GM21447 (cell line): Measurements from ENCODE around the gene ADGRL2.

Experiments used
- ATAC-seq: cut with Tn5 transposase; IDR thresholded peaks from one replicate; pipeline ENCODE4 v1.9.1; 2021; ENCODE audit not compliant: unreplicated experiment

The ADGRL2 gene

DNA sequence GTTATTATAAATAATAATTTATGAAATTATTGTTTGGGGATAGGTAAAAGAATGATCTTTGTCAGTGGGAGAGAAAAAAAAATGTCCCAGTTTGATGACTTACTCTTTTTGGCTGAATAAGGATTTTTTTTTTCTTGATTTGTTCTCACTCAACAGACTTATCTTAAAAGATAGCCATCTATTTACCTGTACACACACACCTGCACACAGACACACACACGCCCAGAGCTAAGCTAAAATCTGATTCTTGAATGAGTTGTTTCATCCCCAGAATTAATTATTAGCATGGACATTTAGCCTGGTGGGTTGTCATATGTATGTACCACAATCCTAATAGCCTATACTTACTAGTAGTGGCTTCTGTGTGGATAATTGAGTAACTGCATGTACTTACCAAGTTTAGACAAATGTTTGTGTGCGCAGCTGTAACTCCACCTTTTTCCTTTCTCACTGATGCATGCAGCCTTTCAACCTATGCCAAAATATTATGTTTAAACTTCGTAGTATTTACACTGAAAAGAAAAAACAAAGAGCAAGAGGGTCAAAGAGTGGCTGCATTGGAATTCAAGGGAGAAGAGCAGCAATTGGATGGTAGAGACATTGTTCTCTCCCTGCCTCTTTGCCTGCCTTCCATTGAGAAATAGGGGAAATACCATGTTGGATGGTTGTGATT, 174.3 kb downstream of the ADGRL2 start:
- ATAC-seq, result no peak

DNA sequence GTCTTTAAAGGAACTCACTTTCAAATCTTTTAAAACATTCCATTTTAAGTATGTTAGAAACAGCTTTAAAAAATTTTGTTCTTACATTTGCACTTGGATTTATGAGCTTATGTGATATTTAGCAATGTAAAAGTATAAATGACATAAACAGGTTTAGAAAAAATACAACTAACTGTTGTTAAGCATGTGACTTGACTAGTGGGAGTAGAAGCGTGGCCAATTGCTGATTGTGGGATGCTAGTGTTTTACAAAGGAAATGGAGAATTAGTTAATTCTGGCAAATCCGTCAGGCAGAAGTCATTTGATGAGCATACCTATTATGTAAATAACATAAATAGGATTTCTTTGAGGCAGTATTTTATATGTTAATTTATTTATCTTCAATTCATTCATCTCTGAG, 175.8 kb downstream of the ADGRL2 start:
- no peak for ATAC-seq

DNA sequence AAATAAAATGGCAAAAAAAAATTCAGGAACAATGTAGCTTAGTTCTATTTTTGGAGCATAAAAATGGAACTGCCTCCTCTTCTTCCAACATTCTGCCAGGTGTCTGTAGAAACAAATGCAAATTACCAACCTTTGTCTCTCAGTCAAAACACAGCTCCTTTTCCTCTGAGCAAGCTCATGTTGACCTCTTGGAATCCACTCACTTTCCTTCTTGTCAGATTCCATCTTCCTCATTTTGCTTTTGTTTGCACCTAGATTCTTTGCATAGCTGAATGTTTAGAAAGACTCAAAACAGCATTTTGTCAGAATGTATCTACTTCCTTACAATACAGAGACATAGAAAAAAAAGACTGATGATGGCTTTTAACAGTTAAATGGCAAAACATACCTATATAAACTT, 178.2 kb downstream of the ADGRL2 start:
- no peak for ATAC-seq

DNA sequence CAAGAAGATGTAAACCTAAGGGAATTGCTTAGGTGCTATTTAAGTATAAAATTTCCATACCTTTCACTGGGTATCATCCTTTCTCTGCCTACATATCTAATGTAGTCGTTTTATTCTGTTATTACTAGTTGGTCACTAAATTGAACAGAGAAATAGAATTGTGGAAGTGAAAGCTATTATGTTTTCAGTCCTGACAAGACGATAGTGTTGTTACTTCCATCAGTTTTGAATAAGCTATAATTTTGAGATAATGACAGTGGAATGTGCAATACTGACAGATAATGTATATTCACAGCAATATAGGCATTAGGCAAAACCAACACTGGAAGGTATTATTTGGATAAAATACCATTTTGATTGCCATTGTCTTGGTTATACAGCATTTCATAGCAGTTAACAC, 181.8 kb downstream of the ADGRL2 start:
- ATAC-seq, result no peak

DNA sequence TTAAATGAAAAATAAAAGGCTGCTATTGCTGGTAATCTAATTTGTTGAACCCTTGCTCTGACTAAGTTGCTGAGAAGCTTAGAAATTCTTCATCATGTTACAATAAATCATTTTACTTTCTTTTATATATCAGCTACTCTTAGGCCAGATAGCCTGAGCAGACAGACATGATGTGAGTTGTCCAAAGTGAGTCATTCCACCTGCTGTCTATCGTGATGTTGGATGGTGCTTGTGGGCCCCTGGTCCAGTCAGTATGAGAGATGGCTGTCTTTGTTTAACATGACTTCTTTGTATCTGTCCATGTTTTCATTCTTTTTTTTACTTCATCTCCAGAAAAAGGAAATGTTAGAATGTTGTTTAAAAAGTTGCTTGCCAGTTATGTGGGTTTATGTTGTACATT, 188.8 kb downstream of the ADGRL2 start:
- no peak for ATAC-seq

DNA sequence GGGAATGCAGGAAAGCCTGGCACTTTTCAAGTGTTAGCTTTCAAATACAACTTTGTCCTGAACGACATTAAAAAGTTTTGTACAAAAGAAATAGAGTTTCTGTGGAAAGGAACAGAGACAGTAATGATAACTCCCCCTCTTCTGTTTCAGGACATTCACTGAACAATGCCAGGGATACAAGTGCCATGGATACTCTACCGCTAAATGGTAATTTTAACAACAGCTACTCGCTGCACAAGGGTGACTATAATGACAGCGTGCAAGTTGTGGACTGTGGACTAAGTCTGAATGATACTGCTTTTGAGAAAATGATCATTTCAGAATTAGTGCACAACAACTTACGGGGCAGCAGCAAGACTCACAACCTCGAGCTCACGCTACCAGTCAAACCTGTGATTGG, 189.5 kb downstream of the ADGRL2 start:
- ATAC-seq, result no peak

DNA sequence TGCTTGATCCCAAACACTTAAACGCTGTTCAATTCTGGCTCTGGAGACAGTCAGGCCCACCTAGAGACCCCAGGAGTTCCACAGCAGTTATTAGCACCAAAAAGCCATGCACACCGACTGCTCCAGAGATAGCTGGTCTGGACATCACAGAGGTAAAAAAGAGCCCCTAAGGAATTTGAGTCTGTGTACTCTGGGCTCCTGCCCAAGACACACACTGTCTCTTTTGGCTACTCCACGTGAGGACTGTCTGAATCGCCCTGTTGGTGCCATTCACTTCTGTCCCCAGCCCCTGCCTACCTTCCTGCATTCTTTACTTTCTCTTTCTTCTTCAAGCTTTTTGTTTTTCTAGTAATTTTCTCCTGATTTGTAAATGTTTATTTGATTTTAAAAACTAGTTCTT, 197.4 kb downstream of the ADGRL2 start:
- no peak for ATAC-seq

DNA sequence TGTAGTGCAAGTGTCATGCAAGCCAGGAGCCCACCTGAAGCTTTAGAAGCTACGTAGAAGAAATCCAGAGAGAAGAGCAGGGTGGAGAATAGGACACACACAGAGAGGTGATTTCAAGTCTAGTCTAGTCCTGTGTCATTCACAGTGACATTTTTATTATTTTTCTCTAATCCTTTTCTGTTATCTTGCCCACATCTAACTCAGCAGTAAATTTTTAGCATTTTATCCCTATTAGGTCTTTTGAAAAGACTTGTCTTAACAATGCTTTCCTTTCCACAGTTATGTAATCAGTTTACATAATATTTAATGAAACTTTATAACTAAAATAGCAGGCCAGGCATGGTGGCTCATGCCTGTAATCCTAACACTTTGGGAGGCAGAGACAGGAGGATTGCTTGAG, 198.6 kb downstream of the ADGRL2 start:
- ATAC-seq, result no peak

DNA sequence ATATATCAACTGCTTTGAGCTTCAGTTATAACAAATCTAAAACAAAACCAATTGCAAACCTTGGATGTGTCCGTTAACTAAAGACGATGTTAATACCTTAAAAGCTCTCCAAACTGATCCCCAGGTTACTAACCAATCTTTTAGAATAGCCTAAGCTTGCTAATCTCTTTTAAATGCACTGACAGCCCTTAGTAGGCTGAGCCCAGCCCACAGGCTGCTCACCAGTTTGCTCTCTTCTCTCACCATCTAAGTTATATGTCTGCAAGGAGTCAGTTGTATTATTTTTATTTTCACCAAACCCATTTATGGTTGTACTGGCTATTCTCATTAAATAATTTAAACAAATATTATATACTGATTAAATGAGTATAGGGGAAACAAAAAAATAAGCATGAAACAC, 199.5 kb downstream of the ADGRL2 start:
- ATAC-seq, result no peak

DNA sequence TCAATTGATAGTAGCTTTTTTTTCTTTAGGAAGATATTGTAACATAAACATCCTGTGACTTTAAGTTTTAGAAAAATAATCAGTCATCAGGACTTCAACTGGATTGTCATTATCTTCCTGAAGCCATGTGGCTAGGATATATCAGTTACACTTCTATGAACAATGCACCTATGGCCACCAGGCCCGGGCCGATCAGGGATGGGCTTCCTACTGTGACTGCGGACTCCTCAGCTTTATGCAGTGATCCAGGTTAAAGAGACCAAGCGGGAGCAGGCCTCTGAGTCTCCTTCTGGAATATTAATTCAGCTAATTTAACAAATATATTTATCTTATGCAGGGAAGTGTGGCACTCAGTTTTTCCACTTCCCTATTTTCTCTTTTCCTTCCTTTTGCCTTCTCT, 200.6 kb downstream of the ADGRL2 start:
- ATAC-seq, result no peak

DNA sequence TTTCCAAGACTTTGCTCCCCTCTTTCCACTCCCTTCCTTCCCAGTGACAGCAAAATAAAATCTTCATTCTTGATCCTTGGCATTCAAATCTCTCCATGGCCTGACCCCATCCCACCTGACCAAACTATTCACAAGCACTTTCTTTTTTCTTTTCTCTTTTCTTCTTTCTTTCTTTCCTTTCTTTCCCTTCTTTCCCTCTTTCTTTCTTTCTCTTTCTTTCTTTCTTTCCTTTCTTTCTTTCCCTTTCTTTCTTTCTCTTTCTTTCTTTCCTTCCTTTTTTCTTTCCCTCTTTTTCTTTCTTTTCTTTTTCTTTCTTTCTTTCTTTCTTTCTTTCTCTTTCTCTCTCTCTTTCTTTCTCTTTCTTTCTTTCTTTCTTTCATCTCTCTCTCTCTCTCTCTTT, 207.1 kb downstream of the ADGRL2 start:
- ATAC-seq, result no peak

DNA sequence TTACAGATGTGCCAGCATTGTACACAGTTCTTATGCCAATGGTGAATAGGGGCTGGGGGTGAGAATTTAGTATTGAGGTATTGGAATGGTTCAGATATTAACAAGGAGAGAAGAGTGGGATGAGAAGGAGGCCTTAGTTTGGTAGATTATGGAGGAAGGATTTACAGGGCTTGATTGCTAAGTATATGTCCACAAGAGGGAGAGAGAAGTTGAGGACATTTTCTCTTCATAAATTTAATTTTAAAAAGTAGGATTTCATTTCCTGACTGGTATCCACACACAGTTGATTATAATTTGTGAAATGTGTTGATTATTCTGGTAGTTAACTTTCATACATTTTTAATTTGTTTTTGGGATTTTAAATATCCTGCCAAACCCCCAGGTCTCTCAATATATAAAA, 213.0 kb downstream of the ADGRL2 start:
- no peak for ATAC-seq

DNA sequence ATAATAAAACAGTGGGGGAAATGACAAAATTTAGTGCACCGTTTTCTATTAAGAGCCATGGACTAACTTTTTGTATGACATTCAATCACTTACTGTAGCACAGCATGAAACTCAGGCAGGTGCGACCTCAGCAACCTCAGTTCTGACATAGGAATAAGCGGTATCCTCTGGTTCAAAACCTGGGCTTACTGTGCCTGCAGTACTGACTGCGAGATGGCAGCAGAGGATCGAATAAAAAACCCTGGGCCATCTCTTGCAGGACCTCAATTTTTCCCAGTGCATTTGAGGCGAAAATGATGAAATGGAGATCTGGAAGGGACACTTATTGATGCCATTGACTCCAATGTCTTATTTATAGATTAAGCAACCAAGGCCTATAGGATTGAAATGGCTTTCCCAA, 214.7 kb downstream of the ADGRL2 start:
- ATAC-seq, result no peak

DNA sequence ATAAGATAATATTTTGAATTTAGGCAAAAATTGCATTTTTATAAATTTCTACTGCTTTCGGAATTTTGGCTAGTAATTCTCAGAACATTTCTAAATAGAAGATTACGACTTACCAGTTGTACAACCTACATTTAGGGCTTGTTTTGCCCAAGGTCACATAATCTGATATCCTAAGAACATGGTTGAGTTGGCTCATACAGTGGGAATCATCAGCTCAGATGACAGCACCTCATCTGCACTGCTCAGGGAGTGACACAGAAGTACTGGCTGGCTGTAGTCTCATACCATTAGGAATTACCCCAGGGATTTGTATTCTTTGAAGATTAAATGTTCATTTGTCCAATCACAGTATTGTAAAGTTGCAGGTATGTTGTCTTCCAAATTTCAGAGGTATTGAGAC, 217.6 kb downstream of the ADGRL2 start:
- no peak for ATAC-seq

DNA sequence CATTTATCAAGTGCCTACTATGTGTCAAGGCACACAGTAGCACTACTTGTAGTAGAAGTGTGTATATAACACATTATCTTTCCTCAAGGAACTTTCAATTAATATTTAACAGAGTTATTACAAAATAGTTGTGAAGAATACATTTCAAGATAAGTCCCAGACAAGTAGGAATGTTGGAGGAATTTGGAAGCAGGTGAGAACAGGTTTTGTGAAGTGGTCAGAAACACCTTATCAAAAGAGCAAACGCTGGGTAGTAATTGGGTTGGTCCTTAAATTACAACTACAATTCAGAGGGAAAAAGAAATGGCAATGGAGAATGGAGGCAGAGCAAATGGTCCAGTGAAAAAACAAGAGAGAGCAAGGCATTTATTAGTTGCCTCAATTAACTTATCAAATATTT, 218.8 kb downstream of the ADGRL2 start:
- ATAC-seq, result no peak

DNA sequence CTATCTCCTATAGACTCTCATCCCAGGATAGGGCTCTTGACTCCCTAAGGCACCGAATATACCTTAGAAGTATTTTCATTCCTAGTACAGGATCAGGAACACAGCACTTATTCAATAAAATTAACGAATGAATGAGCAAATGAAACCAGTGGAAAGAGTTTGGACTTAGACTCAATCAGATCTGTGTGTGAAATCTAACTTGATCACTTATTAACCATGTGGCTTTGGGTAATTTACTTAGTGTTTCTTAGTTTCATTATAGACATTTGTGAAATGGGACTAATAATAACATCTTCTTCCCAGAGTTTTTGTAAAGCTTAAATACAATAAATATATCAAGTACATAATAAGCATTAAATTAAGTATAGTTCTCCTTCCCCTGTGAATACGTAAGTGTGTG, 230.1 kb downstream of the ADGRL2 start:
- no peak for ATAC-seq

DNA sequence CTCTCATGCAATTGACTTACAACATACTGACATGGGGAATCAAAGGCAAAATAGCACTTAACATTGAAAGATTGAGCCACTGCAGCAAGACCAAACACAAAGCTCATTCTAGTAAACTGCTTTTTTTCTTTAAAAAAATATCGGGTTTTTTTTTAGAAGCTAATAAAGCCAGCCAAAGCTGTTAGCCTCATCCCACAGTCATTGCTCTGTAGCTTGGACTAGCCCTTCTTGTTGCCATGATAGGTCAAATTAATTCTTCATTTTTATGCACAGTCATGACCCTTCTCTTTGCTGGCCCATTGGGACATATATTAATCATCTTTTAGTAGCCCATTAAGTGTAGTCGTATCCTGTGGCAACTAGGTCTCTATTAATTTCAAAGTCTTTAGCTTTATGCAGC, 231.3 kb downstream of the ADGRL2 start:
- ATAC-seq, result no peak

DNA sequence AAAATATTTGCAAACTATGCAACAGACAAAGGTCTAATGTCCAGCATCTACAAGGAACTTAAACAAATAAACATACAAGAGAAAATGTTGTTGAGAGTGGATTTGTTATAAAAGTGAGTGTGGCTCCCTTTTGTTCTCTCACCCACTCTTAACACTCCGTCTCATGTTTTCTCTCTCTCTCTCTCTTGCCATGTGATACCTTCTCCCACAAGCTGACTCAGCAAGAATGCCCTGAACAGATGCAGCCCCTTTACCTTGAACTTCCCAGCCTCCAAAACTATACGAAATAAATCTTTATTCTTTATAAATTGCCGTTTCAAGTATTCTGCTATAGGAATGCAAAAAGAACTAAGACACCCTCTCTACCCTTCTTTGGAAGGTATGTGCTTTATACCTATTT, 234.1 kb downstream of the ADGRL2 start:
- no peak for ATAC-seq
